ENCODE measurements around the gene TMCC1. TPM values are rescaled to one million over a fixed set of nuclear protein-coding genes. Genes with fewer than 3 reads are reported as not detected.

Gene TMCC1
- total and polyA plus RNA-seq, 12 donors: 5.3 to 36.0 (median 27.2) TPM

- intact Hi-C loops (cut with DNase I): loop anchor here in 9 of 10 donors (1.0 to 10.0 kb wide), 12 partner anchors 135 to 309 kb away; no protein-coding TSS in a partner anchor
- no peaks in the 10 kb centered on the region for H3K27me3 ChIP-seq
- DNase-seq (peak; percentile 72 to 77), ATAC-seq (peak; percentile 19 to 61 (median 55))
- H3K4me3 ChIP-seq: peak overlapping the region; percentile 26 to 79 (median 66)
- no peaks in the 10 kb centered on the region for H3K9me3 ChIP-seq
- WGBS, 2 donors: 2% methylated on average over 37 to 38 of the region's 38 CpGs
- H3K36me3 ChIP-seq: no peaks in the 10 kb centered on the region
- peaks cover 31 to 64% (median 53%) of the 10 kb centered on the region in 9 donors for H3K4me1 ChIP-seq
- TF ChIP-seq CTCF (IDR thresholded peaks at IDR 0.05): peak; percentile 67 to 93 (median 79)
- H3K27ac ChIP-seq: peak overlapping the region; percentile 95 to 100 (median 99)
Observed at GRCh38 chr3:129627350-129628168, 266.0 kb downstream of the TMCC1 start.

DNA sequence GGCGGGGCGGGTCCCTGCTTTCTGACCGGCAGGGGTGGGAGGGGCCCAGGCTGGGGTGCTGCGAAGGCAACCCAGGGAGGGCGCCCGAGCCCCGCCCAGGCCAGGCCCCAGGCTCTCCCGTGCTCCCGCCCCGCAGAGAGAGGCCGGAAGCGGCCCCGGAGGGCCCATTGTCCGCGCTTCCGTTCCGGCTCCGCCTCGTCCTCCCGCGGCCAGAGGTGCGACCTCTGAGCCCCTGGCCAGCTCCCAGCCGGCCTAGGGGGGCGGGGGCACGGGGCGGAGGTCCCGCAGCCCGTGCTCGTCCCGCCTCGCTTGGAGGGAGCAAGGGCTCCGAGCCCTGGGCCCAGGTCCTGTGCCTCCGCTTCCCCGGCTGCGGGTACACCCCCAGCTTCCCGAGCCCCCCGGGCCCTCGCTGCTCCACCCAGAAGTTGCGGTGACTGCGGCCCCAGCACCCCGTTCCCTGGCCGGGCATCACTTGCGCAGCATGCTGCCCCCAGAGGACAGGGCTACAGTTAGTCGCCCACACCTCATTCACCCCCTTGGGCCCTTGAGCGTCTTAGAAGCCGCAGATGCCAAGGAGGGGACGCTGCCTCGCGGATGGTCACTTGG lies 266.7 kb downstream of the TMCC1 start:
- peak; percentile 83 to 96 (median 89) for ATAC-seq

GRCh38 chr3:129625072-129625874 lies 268.2 kb downstream of the TMCC1 start:
- Histone ChIP-seq H3K36me3 (no peaks in the 10 kb centered on the region), H3K27me3 (no peaks in the 10 kb centered on the region), H3K27ac (peak overlapping the region; percentile 95 to 100 (median 99)), H3K4me3 (peak overlapping the region in 2 of 10 donors; percentile 65 to 71), H3K9me3 (no peaks in the 10 kb centered on the region), H3K4me1 (peaks cover 34 to 86% (median 75%) of the 10 kb centered on the region in 9 donors)
- TF ChIP-seq CTCF (IDR thresholded peaks at IDR 0.05): peak in 5 of 9 donors; percentile 6 to 24 (median 10)
- peak; percentile 18 to 32 for DNase-seq
- intact Hi-C loops (cut with DNase I): loop anchor here in 7 of 10 donors (5.0 to 10.0 kb wide), 4 partner anchors 133 to 307 kb away; no protein-coding TSS in a partner anchor
- 74 to 75% methylated on average over 12 of the region's 12 CpGs for WGBS, 2 donors
- no peak for ATAC-seq

More for the DNA sequence above, 266.7 kb downstream of the TMCC1 start:
- peak in 4 of 9 donors; percentile 4 to 28 (median 16) for TF ChIP-seq CTCF (IDR thresholded peaks at IDR 0.05)
- intact Hi-C loops (cut with DNase I): loop anchor here in 7 of 10 donors (1.0 to 10.0 kb wide), 6 partner anchors 135 to 305 kb away; no protein-coding TSS in a partner anchor
- 1 to 2% methylated on average over 48 to 49 of the region's 49 CpGs for WGBS, 2 donors
- H3K27ac ChIP-seq: peak overlapping the region; percentile 95 to 100 (median 99)
- peaks cover 34 to 71% (median 59%) of the 10 kb centered on the region in 9 donors for H3K4me1 ChIP-seq
- no peaks in the 10 kb centered on the region for H3K36me3 ChIP-seq
- no peaks in the 10 kb centered on the region for H3K27me3 ChIP-seq
- H3K4me3 ChIP-seq: peak overlapping the region; percentile 26 to 79 (median 66)
- DNase-seq: peak; percentile 95 to 97
- no peaks in the 10 kb centered on the region for H3K9me3 ChIP-seq
